ENCODE measurements around the gene FAM209A.
"Not testable (repeated sequence)": the region's sequence is repeated elsewhere in the genome, so short reads cannot be mapped to it uniquely, and the experiment has no call there.

FAM209A gene

DNA sequence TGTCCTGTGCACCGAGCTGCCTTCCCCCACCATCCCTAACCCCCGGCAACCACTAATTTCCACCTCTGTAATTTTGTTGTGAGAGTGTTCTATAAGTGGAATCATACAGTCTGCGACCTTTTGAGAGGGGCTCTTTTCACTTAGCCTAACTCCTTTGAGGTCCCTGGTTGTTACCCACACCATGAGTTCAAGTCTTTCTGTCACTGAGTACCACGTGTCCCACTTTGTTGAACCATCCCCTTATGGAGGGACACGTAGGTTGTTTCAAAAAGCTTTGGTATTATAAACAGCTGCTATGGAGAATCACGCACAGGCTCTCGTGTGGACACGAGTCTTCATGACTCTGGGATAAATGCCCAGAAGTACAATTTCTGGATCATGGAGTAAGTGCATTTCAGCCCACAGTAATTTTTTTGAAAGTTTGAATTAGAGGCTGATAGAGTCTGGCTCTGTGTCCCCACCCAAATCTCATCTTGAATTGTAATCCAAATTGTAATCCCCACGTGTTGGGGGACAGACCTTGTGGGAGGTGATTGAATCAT lies 18.0 kb downstream of the FAM209A start:
- DNase-seq = no peak

DNA sequence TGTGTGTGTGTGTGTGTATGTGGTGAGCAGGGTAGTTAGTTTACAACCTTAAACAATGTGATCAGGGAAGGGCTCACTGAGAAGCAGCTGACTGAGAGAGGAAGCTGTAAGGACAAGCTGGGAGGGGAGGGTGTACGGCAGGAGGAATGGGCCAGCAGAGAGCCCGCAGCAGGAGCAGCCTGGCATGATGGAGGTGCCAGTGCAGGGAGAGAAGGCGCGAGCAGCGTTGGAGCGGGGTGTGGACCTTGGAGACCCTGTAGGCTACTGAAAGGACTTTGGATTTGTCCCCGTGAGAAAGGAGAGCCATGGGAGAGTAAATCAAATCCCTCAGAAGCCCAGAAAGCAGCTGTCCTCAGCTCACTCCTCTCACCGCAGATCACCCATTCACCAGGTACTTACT lies 27.0 kb downstream of the FAM209A start:
- no peak for DNase-seq

DNA sequence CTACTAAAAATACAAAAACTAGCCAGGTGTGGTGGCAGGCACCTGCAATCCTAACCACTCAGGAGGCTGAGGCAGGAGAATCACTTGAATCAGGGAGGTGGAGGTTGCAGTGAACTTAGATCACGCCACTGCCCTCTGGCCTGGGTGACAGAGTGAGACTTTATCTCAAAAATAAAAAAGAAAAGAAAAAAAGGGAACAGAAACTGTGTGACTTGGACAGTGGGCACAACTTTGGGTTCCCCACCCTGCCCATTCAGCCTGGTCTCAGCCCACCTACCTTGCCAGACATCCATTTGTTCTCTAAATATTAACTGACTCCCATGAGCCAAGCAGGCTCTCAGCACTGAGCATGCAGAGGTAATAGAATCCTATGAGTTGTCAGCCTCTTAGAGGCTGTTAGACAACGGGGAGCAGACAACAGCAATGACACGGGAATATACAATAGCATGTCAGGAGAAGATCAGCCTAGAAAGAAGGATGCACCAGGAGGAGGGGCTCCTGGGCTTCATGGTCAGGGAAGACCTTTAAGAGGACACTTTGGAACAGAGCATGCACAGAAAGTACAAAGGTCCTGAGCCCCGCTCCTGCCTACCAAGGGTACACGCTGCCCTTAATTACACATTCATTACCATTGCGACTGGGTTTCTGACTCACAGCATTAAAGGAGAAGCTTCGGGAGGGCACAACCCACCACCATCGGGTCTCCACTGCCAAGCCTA lies 28.5 kb downstream of the FAM209A start:
- no peak for DNase-seq

DNA sequence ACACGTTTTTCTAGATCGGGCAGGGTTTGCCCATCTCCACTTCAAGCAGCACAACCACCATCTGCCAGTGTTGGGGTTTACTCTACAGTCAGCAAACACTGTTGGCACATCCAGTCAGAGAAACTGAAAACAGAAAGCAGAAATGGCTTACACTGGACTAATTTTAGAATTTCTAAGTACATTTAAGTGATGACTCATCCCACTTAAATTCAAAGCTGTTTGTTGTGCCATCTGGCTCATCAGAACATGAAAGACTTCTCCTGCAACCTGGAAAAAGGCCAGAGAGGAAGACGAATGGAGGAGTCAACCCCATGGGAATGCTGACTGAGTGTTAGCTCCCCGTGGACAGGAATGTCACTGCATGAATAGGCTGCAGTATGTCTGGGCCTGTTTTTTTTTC lies 30.3 kb downstream of the FAM209A start:
- no peak for DNase-seq

DNA sequence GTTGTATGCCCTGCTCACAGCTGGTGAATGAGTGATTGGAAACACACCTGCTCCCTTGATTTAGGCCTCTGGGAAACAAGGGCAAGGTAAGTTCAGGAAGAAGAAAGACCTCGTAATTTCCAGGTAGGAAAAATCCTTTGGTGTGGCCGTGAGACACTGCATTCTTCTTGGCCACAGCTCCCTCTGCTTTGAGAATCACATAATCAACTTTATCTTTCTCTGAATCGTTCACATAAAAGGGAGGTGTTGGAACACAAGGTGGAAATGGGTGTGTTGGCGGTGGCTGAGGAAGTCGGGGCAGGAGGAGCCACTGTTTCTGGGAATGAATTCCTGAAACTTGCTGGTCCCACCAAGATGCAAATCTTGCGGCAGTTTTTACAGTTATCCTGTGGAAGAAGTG lies 34.4 kb downstream of the FAM209A start:
- DNase-seq = no peak

DNA sequence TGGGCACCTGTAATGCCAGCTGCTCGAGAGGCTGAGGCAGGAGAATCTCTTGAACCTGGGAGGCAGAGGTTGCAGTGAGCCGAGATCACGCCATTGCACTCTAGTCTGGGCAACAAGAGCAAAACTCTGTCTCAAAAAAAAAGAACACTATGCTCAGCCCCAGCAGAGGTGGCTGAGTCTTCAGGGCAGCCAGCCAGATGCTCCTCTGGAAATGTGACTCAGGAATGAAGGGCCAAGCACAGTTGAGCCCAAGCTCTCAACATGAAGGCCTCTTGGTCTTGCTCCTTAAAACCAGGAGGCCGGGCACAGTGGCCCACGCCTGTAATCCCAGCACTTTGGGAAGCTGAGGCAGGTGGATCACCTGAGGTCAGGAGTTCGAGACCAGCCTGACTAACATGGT lies 40.0 kb downstream of the FAM209A start:
- not testable (repeated sequence) for DNase-seq

DNA sequence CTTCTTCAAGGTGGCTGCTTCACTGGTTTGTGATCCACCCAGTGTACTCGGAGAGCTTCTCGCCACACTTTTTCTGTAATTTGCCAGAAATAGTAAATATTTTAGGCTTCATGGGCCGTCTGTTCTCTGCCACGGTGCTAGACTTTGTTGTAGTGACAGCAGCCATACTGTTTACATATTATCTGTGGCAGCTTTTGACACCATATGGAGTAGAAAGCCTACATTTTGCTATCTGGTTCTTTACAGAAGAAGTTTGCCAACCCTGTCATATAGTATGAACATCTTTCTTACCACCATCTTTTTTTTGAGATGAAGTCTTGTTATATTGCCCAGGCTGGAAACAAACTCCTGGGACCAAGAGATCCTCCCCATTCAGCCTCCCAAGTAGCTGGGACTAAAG lies 41.0 kb downstream of the FAM209A start:
- no peak for DNase-seq

DNA sequence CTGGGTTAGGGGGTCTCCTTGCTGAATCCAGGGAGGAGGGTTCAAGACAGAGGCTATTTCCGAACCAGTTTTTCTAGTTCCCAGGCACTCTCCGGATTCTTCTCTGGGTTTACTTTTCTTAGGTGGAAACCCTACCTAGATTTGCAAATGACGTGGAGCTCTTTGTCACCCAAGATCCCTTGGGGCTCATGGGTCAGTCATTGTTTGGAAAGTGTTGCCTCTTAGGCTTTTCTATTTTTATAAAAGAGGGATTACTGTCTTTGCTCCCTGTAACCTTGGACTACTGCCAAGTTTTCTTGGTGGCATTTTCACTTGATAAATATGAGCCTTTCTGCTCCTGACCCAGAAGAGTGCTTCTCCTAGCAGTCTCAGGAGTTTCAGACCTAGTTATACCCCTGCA lies 42.1 kb downstream of the FAM209A start:
- DNase-seq = no peak

DNA sequence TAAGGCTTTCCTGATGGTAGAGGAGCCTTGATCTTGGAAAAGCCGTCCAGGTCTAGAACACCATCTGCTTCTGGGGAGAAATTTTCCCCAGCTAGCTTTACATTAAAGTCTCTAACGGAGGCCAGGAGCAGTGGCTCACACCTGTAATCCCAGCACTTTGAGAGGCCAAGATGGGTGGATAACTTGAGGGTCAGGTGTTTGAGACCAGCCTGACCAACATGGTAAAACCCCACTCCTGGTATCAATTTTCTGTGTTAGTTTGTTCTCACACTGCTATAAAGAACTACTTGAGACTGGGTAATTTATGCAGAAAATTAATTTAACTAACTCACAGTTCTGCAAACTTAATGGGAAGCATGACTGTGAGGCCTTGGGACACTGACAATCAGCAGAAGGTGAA lies 46.3 kb downstream of the FAM209A start:
- no peak for DNase-seq

DNA sequence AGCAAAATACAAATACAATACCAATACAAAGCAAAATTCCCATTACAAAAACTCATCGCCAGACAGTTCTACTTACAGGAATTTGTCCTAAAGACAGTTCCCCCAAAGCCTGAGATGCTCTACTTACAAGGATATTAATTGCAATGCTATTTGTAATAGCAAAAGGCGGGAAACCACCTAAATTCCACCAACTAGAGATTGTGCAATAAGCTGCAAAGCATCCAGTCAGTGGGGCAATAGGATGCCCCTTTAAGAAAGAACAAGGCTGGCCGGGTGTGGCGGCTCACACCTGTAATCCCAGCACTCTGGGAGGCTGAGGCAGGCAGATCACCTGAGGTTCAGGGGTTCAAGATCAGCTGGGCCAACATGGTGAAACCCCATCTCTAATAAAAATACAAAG lies 47.6 kb downstream of the FAM209A start:
- DNase-seq = no peak

DNA sequence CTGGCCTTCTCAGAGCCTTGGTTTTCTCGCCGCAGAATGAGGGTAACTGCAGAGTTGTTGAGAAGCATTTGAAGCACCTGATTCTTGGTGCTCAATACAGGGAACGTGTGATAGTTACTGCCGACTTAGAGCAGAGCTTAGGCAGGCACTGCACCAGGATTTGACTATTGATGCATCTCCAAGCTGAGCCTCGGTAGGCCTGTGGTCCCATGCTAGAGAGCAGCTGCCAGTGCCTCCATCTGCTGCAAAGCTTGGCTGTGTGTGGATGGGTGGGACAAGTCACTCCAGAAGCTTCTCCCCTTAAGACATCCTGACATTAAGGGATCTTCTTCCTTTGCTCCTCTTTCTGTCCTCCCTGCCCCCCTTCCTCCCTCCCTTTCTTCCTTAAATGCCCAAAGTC lies 49.4 kb downstream of the FAM209A start:
- no peak for DNase-seq

DNA sequence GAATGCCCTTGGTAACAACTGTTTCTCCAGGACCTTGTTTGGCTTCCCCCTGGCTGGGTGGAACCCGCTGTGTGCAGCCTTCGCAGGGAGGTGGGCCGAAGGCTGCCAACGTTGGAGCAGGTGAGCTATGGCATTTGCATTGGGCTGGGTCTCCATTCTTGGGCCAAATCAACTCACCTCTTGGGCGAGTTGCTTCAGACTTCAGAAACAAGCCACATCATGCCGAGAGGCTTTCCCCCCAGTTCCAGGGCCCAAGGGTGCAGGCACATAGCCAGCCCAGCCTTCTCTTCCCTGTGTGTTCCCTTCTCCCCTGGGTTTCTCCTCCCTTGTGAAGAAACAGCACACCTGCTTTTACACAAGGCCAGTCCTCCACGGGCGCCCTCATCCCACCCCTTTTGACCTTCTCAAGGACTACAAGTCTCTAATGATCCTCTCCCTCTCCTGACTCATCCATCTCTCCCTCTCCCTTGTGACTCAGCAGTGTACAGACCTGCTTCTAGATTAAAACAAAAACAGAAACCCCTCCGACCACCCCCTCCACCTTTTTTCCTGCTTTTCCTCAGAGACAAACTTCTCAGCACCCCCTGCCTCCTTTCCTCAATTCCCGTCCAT lies 50.1 kb downstream of the FAM209A start:
- no peak for DNase-seq

DNA sequence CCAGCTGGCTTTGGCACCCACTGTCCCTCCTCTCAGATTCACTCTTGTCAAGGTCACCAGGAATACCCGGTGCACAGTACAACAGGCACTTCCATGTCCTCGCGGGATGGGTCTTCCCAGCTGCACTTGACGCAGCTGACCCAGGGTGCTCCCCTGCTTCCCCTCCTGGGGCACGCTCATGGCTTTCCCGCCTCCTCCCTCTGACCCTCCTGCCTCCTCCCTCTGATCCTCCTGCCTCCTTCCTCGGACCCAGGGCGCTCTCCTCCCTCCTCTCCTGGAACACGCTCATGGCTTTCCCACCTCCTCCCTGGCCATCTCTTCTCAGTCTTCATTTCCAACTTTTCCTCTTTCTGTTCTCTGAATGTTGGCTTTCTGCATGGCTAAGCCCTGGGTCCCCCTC lies 50.6 kb downstream of the FAM209A start:
- DNase-seq = no peak
